ENCODE results near the gene SVIL. TPM values are rescaled to one million over a fixed set of nuclear protein-coding genes. Genes with fewer than 3 reads are reported as not detected.
"Not testable (repeated sequence)": the region's sequence is repeated elsewhere in the genome, so short reads cannot be mapped to it uniquely, and the experiment has no call there.

SVIL gene
- total RNA-seq, 2 donors from 2014 or later, result 39.5 to 46.4 TPM

GRCh38 chr10:29584436-29584835 is 50.3 kb downstream of the SVIL start:
- Mint-ChIP-seq H3K27me3 (no peaks in the 10 kb centered on the region), H3K36me3 (ENCODE audit: low read depth) (peaks cover 3% of the 10 kb centered on the region)

GRCh38 chr10:29583674-29584073 is 51.1 kb downstream of the SVIL start:
- DNase-seq (no peak), ATAC-seq (no peak)
- H3K4me1 Mint-ChIP-seq, result peaks cover 14% of the 10 kb centered on the region
- H3K27me3 Mint-ChIP-seq, result no peaks in the 10 kb centered on the region
- H3K4me3 Mint-ChIP-seq, result peak overlapping the region; percentile 67
- no peaks in the 10 kb centered on the region for H3K9me3 ChIP-seq (ENCODE audit: control insufficient read depth, low read length, poor library complexity, severe bottlenecking)
- H3K27ac Mint-ChIP-seq, result peak overlapping the region; percentile 54
- H3K36me3 Mint-ChIP-seq (ENCODE audit: low read depth), result peaks cover 3% of the 10 kb centered on the region

More at GRCh38 chr10:29584436-29584835, 50.3 kb downstream of the SVIL start:
- no peaks in the 10 kb centered on the region for H3K9me3 ChIP-seq (ENCODE audit: control insufficient read depth, low read length, poor library complexity, severe bottlenecking)
- Mint-ChIP-seq H3K4me1 (peaks cover 14% of the 10 kb centered on the region), H3K27ac (no peak overlapping the region), H3K4me3 (no peak overlapping the region)
- no peak for DNase-seq
- no peak for ATAC-seq

GRCh38 chr10:29582769-29583168 is 52.0 kb downstream of the SVIL start:
- peaks cover 17% of the 10 kb centered on the region for H3K4me1 Mint-ChIP-seq

DNA sequence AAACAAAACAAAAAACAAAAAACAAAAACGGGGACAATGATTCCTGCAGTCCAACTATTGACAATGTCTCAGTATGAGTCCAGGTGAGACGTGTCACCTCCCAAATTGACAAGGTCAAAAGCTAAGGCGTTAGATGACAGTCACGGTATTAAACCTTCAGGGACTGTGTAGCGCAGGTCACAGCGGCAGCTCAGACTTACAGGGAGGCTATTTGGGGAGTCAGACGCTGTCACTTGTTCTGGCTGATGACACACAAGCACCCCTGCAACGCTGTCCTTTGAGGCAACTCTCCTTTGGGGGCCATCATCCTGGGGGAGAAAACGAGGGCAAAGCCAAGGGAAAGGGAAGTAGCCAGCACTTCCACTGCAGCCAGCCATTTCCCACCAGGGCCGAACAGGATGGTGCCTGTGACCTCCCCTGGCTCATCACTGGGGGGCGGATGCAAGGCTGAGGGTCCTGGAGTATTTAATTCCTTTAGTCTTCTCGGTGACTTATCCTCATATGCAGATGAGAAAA is 55.3 kb downstream of the SVIL start:
- no peaks in the 10 kb centered on the region for H3K27me3 Mint-ChIP-seq
- ATAC-seq (no peak), DNase-seq (no peak)
- H3K9me3 ChIP-seq (ENCODE audit: control insufficient read depth, low read length, poor library complexity, severe bottlenecking), result no peaks in the 10 kb centered on the region
- H3K36me3 Mint-ChIP-seq (ENCODE audit: low read depth), result peaks cover 3% of the 10 kb centered on the region
- H3K27ac Mint-ChIP-seq, result no peak overlapping the region
- peaks cover 11% of the 10 kb centered on the region for H3K4me1 Mint-ChIP-seq
- no peak overlapping the region for H3K4me3 Mint-ChIP-seq

More at GRCh38 chr10:29582769-29583168, 52.0 kb downstream of the SVIL start:
- H3K36me3 Mint-ChIP-seq (ENCODE audit: low read depth); DNase-seq; H3K4me3 Mint-ChIP-seq; H3K27me3 Mint-ChIP-seq; H3K27ac Mint-ChIP-seq; H3K9me3 ChIP-seq (ENCODE audit: control insufficient read depth, low read length, poor library complexity, severe bottlenecking); ATAC-seq: not testable (repeated sequence)

DNA sequence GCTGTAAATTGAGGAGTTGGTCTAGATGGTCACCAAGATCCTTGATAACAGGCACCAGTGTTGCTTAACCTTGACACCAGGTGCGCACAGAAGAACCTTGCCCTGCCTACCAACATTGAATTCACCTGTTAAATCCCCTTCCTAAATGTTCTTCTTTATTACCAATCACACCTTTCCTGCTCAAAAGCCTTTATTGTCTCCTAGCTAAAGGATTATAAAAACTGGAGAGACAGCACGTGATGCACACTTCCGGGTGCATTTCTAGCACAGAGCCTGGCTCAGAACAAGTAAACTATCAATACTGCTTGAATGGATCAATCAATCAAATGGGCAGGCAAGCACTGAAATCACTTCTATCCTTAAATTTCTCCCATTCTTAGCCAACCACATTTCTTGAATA is 56.3 kb downstream of the SVIL start:
- ATAC-seq (no peak), DNase-seq (no peak)
- H3K9me3 ChIP-seq (ENCODE audit: control insufficient read depth, low read length, poor library complexity, severe bottlenecking), result no peaks in the 10 kb centered on the region
- Mint-ChIP-seq H3K27ac (no peak overlapping the region), H3K27me3 (no peaks in the 10 kb centered on the region), H3K4me3 (no peak overlapping the region), H3K4me1 (peaks cover 7% of the 10 kb centered on the region), H3K36me3 (ENCODE audit: low read depth) (no peaks in the 10 kb centered on the region)

DNA sequence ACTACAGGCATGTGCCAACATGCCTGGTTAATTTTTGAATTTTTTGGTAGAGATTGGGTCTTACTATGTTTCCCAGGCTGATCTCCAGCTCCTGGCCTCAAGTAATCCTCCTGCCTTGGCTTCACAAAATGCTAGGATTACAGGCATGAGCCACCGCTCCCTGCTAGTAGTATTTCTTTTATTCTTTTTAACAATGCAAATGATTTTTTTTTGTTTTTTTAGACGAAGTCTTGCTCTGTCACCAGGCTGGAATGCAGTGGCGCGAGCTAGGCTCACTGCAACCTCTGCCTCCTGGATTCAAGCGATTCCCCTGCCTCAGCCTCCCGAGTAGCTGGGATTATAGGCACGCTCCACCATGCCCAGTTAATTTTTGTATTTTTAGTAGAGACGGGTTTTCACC is 58.1 kb downstream of the SVIL start:
- no peaks in the 10 kb centered on the region for H3K9me3 ChIP-seq (ENCODE audit: control insufficient read depth, low read length, poor library complexity, severe bottlenecking)
- Mint-ChIP-seq H3K4me3 (no peak overlapping the region), H3K27ac (no peak overlapping the region), H3K4me1 (peaks cover 4% of the 10 kb centered on the region), H3K27me3 (no peaks in the 10 kb centered on the region), H3K36me3 (ENCODE audit: low read depth) (no peaks in the 10 kb centered on the region)
- no peak for ATAC-seq
- DNase-seq, result no peak

DNA sequence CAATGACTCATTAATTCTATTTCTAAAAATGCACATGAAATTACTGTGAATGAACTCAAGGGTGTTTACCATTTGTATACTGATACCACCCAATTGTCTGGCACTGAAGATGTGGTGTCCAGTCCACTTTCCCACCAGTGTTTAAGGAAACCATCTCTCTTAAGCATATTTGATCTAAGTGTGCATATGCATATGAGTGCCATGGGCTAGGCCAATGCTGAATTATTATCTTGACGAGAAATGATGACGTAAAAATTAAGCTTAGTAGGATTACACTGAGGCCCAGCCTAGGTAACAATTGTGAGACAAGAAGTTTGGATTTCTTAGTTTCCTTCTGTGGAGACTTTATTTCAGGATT is 59.7 kb downstream of the SVIL start:
- ATAC-seq (no peak), DNase-seq (no peak)
- no peaks in the 10 kb centered on the region for H3K36me3 Mint-ChIP-seq (ENCODE audit: low read depth)
- H3K27me3 Mint-ChIP-seq, result no peaks in the 10 kb centered on the region
- H3K27ac Mint-ChIP-seq, result no peak overlapping the region
- H3K9me3 ChIP-seq (ENCODE audit: control insufficient read depth, low read length, poor library complexity, severe bottlenecking), result no peaks in the 10 kb centered on the region
- peaks cover 3% of the 10 kb centered on the region for H3K4me1 Mint-ChIP-seq
- H3K4me3 Mint-ChIP-seq, result no peak overlapping the region

DNA sequence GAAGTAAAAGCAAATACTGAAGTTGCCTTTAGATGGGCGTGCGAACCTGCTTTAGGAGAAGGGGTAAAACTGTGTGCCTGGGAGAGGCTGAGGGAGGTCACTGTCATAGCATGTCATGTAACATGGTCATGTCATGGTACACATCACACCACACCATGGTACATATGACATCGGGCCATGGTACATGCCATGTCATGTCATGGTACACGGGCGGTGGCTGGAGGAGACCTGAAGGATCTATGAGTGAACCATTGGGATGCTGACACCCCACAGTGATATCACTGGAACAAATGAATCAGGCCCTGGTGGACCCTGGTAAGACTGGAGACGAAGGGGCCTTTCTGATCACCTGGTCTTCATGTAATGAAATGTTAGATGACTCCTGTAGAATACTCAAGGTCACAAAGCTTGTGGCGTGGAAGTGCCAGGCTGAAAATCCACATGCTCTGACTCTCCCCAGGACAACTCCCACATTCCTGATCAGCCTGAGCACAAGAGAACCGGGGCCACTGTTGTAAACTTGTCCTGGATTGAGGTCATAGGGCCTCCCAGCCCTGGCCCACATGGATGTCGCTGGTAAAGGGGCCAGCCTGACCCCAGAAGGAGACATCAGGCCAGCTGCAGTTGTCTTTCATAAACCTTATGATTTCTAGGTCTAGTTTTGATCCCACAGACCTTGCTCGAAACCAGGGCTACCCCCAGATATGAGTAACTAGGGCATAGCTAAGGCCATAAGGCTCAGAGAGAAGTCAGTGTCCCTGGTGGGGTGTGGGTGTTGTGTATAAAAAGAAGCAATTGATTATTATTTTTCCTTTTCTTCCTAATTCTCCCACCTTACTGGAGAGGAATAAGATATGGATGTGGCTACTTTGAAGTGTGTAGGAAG is 60.3 kb downstream of the SVIL start:
- DNase-seq; H3K27ac Mint-ChIP-seq; H3K4me3 Mint-ChIP-seq; H3K27me3 Mint-ChIP-seq; ATAC-seq; H3K4me1 Mint-ChIP-seq; H3K36me3 Mint-ChIP-seq (ENCODE audit: low read depth); H3K9me3 ChIP-seq (ENCODE audit: control insufficient read depth, low read length, poor library complexity, severe bottlenecking): not testable (repeated sequence)

- not testable (repeated sequence) for DNase-seq; H3K36me3 Mint-ChIP-seq (ENCODE audit: low read depth); H3K4me3 Mint-ChIP-seq
Measured at GRCh38 chr10:29570248-29570647, 64.5 kb downstream of the SVIL start.

DNA sequence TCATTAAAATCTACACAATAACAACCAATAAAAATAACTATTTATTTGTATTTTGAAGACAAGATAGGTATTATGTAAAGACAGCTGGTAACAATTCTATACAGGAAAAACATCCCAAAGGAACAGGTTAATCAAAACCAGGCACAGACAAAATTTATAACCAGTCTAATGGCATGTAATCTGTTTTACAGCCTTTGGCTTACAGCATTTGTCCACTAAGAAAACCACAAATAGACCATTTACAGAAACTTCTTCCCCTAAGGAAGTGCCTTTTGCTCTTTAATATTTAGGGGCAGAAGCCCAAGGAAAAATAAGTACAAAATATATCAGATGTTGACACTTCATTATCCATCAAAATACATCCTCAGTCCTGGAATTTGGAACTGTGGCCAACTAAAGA is 65.0 kb downstream of the SVIL start:
- H3K27me3 Mint-ChIP-seq, result no peaks in the 10 kb centered on the region
- peaks cover 2% of the 10 kb centered on the region for H3K36me3 Mint-ChIP-seq (ENCODE audit: low read depth)
- ATAC-seq (no peak), DNase-seq (no peak)
- peaks cover 4% of the 10 kb centered on the region for H3K4me1 Mint-ChIP-seq
- H3K4me3 Mint-ChIP-seq, result no peak overlapping the region
- H3K27ac Mint-ChIP-seq, result no peak overlapping the region
- no peaks in the 10 kb centered on the region for H3K9me3 ChIP-seq (ENCODE audit: control insufficient read depth, low read length, poor library complexity, severe bottlenecking)

More at GRCh38 chr10:29570248-29570647, 64.5 kb downstream of the SVIL start:
- H3K27me3 Mint-ChIP-seq; H3K27ac Mint-ChIP-seq; H3K9me3 ChIP-seq (ENCODE audit: control insufficient read depth, low read length, poor library complexity, severe bottlenecking); H3K4me1 Mint-ChIP-seq; ATAC-seq: not testable (repeated sequence)

- H3K27ac Mint-ChIP-seq, result peak overlapping the region; percentile 67
Measured at GRCh38 chr10:29567003-29567402, 67.8 kb downstream of the SVIL start.

DNA sequence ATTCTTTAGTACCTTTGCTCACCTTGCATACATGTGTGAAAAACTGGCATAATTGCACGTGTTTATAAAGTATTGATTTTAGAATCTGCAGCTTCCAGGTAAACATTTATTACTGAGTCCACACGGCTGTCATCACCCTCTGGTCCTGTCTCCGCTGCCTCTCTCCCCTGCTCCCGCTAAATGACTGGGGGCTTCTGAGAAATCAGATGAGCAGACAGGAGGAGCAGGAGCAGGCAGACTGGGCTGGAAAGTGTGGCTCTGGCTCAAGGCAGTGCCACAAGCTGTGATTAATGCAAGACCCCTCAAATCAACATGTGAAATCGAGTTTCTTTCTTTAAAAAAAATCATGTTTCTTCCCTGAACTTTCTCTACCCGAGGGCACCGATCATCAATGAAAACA is 68.6 kb downstream of the SVIL start:
- H3K9me3 ChIP-seq (ENCODE audit: control insufficient read depth, low read length, poor library complexity, severe bottlenecking); H3K4me3 Mint-ChIP-seq; H3K4me1 Mint-ChIP-seq; DNase-seq; H3K36me3 Mint-ChIP-seq (ENCODE audit: low read depth); H3K27me3 Mint-ChIP-seq; ATAC-seq: not testable (repeated sequence)
- H3K27ac Mint-ChIP-seq, result peak overlapping the region; percentile 67

More at GRCh38 chr10:29567003-29567402, 67.8 kb downstream of the SVIL start:
- ATAC-seq (no peak), DNase-seq (no peak)
- H3K9me3 ChIP-seq (ENCODE audit: control insufficient read depth, low read length, poor library complexity, severe bottlenecking), result no peaks in the 10 kb centered on the region
- peaks cover 2% of the 10 kb centered on the region for H3K36me3 Mint-ChIP-seq (ENCODE audit: low read depth)
- no peaks in the 10 kb centered on the region for H3K27me3 Mint-ChIP-seq
- peaks cover 4% of the 10 kb centered on the region for H3K4me1 Mint-ChIP-seq
- no peak overlapping the region for H3K4me3 Mint-ChIP-seq

GRCh38 chr10:29563420-29564035 is 71.2 kb downstream of the SVIL start:
- no peak overlapping the region for H3K27ac Mint-ChIP-seq
- peaks cover 4% of the 10 kb centered on the region for H3K36me3 Mint-ChIP-seq (ENCODE audit: low read depth)
- H3K4me1 Mint-ChIP-seq, result peaks cover 4% of the 10 kb centered on the region
- no peak for DNase-seq
- H3K27me3 Mint-ChIP-seq, result no peaks in the 10 kb centered on the region
- no peak overlapping the region for H3K4me3 Mint-ChIP-seq
- H3K9me3 ChIP-seq (ENCODE audit: control insufficient read depth, low read length, poor library complexity, severe bottlenecking), result no peaks in the 10 kb centered on the region
- ATAC-seq, result no peak
